ENCODE measurements around the gene SETD5.

GRCh38 chr3:9507586-9508578 lies 110.5 kb downstream of the SETD5 start:
- TF ChIP-seq POLR2A (IDR thresholded peaks at IDR 0.05; ENCODE audit: low read depth, low read length): no peak
- TF ChIP-seq CTCF (IDR thresholded peaks at IDR 0.05; ENCODE audit: extremely low read depth in 1 of 2, insufficient read depth in 1 of 2, low read depth in 1 of 2, low read length in 2 of 2): no peak
- TF ChIP-seq JUN (IDR thresholded peaks at IDR 0.05; ENCODE audit: borderline replicate concordance, insufficient read depth, insufficient read length, low read depth): no peak

All from endothelial cell of umbilical vein (primary cell).